IPS DF 6.9 (cell line): ENCODE results near the gene GALNT12.

ENCODE experiments used
- DNase-seq: peaks from one replicate; pipeline ENCODE4 v3.0.0-alpha.2; 2013; ENCODE audit warnings: low read depth, low spot score
- H3K27ac ChIP-seq: one replicate; pipeline ENCODE4 v1.5.1; 2013; ENCODE audit warnings: low read length, control low read depth
- H3K27me3 ChIP-seq: 2 replicates; pipeline ENCODE4 v1.6.1; 2013; ENCODE audit warnings: mild to moderate bottlenecking, low read length; ENCODE audit not compliant: control insufficient read depth, insufficient read depth
- H3K36me3 ChIP-seq: 2 replicates; pipeline ENCODE4 v1.6.1; 2013; ENCODE audit warnings: low read length; ENCODE audit not compliant: control insufficient read depth, insufficient read depth
- H3K4me1 ChIP-seq: 2 replicates; pipeline ENCODE4 v1.6.1; 2013; ENCODE audit warnings: low read length; ENCODE audit not compliant: control insufficient read depth, insufficient read depth
- H3K4me3 ChIP-seq: 2 replicates; pipeline ENCODE4 v1.5.1; 2013; ENCODE audit warnings: mild to moderate bottlenecking, low read length
- H3K9me3 ChIP-seq: 2 replicates; pipeline ENCODE4 v1.6.1; 2013; ENCODE audit warnings: low read length, inconsistent platforms; ENCODE audit not compliant: control insufficient read depth, insufficient read depth
- WGBS: extraction: QIAGEN DNeasy Blood & Tissue Kit; methylation state at CpG from one replicate; pipeline ENCODE4 v1.1.7; 2013; ENCODE audit warnings: mixed read lengths, missing lambda C conversion rate; ENCODE audit not compliant: insufficient read length, insufficient coverage; 5-methylcytosine and 5-hydroxymethylcytosine counted together

Gene GALNT12

DNA sequence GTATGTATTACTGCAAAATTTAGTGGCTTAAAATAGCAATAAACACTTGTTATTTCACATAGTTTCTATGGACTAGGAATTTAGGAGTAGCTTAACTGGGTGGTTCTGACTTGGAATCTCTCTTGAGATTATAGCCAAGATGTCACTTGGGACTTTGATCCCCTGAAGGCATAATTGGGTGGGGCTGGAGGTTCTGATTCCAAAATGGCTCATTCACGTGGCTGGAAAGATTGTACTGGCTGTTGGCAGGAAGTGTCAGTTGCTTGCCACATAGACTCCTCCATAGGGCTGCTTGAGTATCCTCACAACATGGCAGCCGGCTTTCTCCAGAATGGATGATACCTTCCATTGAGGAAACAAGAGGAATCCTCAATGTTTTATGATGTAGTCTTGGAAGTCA, 11.3 kb downstream of the GALNT12 start:
- Histone ChIP-seq H3K27me3 (no peaks in the 10 kb centered on the region), H3K4me1 (no peaks in the 10 kb centered on the region), H3K27ac (no peak overlapping the region), H3K9me3 (no peaks in the 10 kb centered on the region), H3K36me3 (no peaks in the 10 kb centered on the region; the same call in 1 of the 2 replicates), H3K4me3 (no peak overlapping the region)
- WGBS = no CpG with 5 or more reads among the region's 2 CpGs
- DNase-seq = no peak

DNA sequence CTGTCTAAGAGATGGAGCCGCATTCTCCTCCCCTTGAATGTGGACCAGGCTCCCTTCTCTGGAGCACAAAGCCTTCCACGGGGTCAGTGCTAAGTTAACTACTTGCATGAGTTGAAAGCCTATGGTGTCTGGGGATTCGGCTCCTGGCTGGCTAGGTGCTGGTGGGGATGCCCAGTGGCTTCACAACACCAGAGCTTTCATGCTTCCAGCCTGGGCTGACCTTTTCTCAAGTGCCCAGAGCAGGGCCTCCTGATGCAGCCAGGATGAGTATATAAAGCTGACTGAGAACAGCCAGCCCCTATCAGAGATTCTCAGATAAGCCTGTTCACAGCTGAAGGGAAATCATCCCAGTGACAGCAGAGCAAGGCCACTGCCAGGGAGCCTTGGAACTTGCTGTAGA, 11.8 kb downstream of the GALNT12 start:
- Histone ChIP-seq H3K4me3 (no peak overlapping the region), H3K27ac (no peak overlapping the region), H3K4me1 (no peaks in the 10 kb centered on the region), H3K36me3 (no peaks in the 10 kb centered on the region; the same call in 1 of the 2 replicates), H3K27me3 (no peaks in the 10 kb centered on the region), H3K9me3 (no peaks in the 10 kb centered on the region)
- no peak for DNase-seq
- no CpG with 5 or more reads among the region's 3 CpGs for WGBS

DNA sequence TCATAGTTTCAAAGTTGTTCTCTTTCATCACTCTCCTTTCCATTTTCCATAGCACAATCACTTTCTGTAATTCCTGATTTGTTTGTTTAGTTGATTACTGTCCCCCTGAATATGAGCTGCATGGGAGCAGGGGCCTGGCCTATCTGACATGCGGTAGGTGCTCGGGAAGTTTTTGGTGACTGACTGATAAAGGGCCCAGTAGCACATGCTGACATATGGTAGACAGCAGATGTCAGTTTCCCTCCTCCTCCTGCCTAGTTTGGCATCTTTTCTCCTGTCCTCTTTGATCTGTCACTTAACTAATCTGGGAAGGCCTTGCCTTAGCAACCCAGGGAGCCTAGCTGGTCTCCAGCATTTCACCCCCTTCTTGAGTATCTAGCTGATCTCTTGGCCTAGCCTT, 14.4 kb downstream of the GALNT12 start:
- DNase-seq = no peak
- no CpG with 5 or more reads among the region's 2 CpGs for WGBS
- Histone ChIP-seq H3K4me1 (no peaks in the 10 kb centered on the region), H3K27ac (no peak overlapping the region), H3K4me3 (no peak overlapping the region), H3K9me3 (no peaks in the 10 kb centered on the region), H3K27me3 (no peaks in the 10 kb centered on the region), H3K36me3 (no peaks in the 10 kb centered on the region; the same call in 1 of the 2 replicates)

DNA sequence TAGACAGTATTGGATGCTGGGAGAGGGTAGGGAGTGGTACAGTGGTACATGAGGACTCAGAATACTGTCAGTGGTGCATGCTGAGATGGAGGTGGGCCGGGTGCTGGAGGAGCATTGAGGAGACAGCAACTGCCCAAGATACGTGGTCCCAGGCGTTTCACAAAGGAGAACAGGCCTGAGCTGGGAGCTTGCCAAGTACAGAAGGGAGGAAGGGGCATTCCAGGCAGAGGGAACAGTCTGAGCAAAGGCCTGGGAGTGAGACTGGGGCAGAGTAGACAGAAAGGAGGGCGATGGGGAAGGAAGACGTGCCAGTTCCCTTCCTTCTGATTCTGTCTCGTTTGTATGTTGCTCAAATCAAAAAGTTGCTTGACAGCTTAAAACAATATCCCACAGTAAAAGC, 15.2 kb downstream of the GALNT12 start:
- H3K36me3 ChIP-seq = no peaks in the 10 kb centered on the region; the same call in 1 of the 2 replicates
- no peak for DNase-seq
- H3K9me3 ChIP-seq = no peaks in the 10 kb centered on the region
- no CpG with 5 or more reads among the region's 6 CpGs for WGBS
- H3K4me1 ChIP-seq = no peaks in the 10 kb centered on the region
- no peaks in the 10 kb centered on the region for H3K27me3 ChIP-seq
- H3K4me3 ChIP-seq = no peak overlapping the region
- no peak overlapping the region for H3K27ac ChIP-seq

DNA sequence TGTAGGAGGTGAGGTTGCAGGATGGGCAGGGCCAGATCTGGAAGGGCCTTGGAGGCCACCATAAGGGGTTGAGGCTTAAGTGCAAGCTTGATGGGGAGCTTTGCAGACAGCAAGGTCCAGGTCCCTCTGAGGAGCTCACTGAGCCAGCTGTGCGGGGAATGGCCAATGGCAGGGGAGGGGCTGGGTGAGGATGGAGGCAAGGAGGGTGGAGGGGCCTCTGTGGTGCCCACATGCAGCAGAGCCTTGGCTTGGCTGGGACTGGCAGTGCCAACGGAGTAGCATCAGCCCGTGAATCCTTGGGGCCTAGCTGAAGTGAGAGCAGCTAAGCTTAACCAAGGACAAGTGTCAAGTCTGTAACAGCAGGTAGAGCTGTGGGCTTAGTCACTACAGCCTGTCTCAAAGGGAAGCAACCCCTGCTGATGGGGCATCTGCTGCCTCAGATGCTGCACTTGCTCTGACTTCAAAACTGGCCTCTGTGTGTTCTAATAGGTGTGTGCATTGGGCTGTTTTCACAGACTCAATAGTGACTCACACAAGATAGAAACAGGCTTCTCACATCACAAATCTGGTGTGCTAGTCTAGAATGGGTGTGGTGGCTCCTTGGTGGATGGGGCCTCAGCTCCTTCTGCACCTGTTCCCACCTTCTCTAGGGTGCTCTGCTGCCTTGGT, 16.3 kb downstream of the GALNT12 start:
- no peak for DNase-seq
- Histone ChIP-seq H3K36me3 (no peaks in the 10 kb centered on the region; the same call in 1 of the 2 replicates), H3K27ac (no peak overlapping the region), H3K4me1 (no peaks in the 10 kb centered on the region), H3K27me3 (no peaks in the 10 kb centered on the region), H3K9me3 (no peaks in the 10 kb centered on the region), H3K4me3 (no peak overlapping the region)
- no CpG with 5 or more reads among the region's 3 CpGs for WGBS

DNA sequence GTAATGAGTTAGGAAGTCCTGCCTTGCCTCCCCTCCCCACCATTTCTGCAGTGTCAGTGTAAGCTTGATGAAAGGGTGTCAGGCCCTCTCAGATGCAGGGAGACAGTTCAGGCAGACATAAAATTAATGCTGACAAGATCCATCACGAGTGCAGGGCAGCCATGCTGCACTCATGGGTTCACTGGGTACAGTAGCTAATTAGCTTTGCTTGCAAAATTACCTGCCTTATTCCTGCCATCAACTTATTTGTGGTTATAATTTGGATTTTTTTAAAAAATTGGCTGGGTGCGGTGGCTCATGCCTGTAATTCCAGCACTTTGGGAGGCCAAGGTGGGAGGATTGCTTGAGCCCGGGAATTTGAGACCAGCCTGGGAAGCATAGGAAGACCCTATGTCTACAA, 17.9 kb downstream of the GALNT12 start:
- no peaks in the 10 kb centered on the region; the same call in 1 of the 2 replicates for H3K36me3 ChIP-seq
- WGBS = no CpG with 5 or more reads among the region's 3 CpGs
- no peak overlapping the region for H3K4me3 ChIP-seq
- no peak for DNase-seq
- no peaks in the 10 kb centered on the region for H3K4me1 ChIP-seq
- H3K9me3 ChIP-seq = no peaks in the 10 kb centered on the region
- no peaks in the 10 kb centered on the region for H3K27me3 ChIP-seq
- no peak overlapping the region for H3K27ac ChIP-seq

DNA sequence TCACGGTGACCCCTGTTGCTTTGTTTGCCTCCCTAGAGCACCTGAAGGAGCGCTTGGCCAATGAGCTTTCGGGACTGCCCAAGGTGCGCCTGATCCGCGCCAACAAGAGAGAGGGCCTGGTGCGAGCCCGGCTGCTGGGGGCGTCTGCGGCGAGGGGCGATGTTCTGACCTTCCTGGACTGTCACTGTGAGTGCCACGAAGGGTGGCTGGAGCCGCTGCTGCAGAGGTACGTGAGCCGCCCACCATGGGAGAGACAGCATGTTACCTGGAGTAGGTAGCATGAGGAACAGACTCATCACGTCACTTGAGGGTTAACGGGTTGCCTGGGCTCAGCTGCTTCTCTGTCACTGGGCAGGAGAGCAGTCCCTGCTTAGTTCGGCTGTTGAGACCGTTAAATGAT, 19.2 kb downstream of the GALNT12 start:
- DNase-seq = no peak
- no CpG with 5 or more reads among the region's 20 CpGs for WGBS
- H3K4me1 ChIP-seq = no peaks in the 10 kb centered on the region
- H3K9me3 ChIP-seq = no peaks in the 10 kb centered on the region
- H3K4me3 ChIP-seq = no peak overlapping the region
- H3K27me3 ChIP-seq = no peaks in the 10 kb centered on the region
- no peaks in the 10 kb centered on the region; the same call in 1 of the 2 replicates for H3K36me3 ChIP-seq
- H3K27ac ChIP-seq = no peak overlapping the region

DNA sequence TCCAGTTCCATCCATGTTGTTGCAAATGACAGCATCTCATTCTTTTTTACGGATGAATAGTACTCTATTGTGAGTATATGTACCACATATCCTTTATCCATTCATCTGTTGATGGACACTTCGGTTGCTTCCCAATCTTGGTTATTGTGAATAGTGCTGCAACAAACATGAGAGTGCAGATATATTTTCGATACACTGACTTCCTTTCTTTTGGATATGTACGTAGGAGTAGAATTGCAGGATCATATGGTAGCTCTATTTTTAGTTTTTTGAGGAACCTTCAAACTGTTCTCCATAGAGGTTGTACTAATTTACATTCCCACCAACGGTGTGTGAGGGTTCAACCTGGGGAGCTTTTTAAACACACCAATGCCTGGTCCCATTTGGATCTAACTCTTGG, 22.3 kb downstream of the GALNT12 start:
- Histone ChIP-seq H3K27me3 (no peaks in the 10 kb centered on the region), H3K36me3 (no peaks in the 10 kb centered on the region), H3K9me3 (no peaks in the 10 kb centered on the region), H3K4me1 (no peaks in the 10 kb centered on the region), H3K27ac (no peak overlapping the region), H3K4me3 (no peak overlapping the region)
- no CpG with 5 or more reads among the region's 5 CpGs for WGBS
- no peak for DNase-seq

DNA sequence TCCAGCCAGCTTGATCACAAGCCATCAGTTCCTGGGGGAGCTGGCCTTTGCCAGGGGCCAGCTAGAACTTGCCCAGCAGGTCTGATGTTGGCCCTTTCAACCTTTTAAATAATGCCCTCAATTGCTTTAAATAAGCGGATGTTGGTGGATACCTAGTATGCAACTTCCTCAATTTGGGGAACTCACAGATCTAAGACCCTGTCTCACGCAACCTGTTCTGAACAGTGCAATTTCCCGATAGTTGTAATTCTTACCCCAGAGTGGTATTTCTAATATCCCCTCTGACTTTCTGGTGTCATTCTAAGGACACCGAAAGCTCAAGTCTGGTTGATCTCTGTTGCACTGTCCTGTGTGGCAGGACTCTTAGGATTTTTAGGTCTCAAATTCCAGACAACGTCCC, 23.1 kb downstream of the GALNT12 start:
- WGBS = no CpG with 5 or more reads among the region's 5 CpGs
- Histone ChIP-seq H3K27me3 (no peaks in the 10 kb centered on the region), H3K27ac (no peak overlapping the region), H3K4me1 (no peaks in the 10 kb centered on the region), H3K4me3 (no peak overlapping the region), H3K9me3 (no peaks in the 10 kb centered on the region), H3K36me3 (no peaks in the 10 kb centered on the region)
- DNase-seq = no peak

DNA sequence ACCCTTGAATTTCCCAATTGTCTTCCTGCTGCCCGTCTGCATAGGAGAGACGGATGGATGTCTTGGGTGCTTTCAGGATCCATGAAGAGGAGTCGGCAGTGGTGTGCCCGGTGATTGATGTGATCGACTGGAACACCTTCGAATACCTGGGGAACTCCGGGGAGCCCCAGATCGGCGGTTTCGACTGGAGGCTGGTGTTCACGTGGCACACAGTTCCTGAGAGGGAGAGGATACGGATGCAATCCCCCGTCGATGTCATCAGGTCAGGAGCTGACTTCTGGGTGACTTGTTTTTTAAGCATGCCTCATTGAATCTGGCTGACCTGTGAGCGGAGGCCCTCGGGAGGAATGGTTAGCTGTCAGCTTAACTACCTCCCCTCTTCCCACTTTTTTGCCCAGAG, 24.2 kb downstream of the GALNT12 start:
- H3K27me3 ChIP-seq = no peaks in the 10 kb centered on the region

DNA sequence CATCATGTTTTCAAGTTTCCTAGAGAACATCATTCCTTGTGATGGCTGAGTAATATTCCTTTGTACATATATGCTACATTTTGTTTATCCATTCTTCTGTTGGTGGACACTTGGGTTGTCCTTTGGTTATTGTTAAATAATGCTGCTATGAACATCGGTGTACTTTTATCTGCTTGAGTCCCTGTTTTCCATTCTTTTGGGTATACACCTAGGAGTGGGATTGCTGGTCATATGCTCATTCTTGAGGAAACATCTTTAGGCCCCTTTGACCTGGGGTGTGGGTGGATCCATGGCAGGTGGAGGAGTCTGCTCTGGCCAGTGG, 25.3 kb downstream of the GALNT12 start:
- Histone ChIP-seq H3K4me3 (no peak overlapping the region), H3K4me1 (no peaks in the 10 kb centered on the region), H3K27ac (no peak overlapping the region), H3K36me3 (no peaks in the 10 kb centered on the region), H3K9me3 (no peaks in the 10 kb centered on the region), H3K27me3 (no peaks in the 10 kb centered on the region)
- WGBS = no CpG with 5 or more reads among the region's 1 CpG
- no peak for DNase-seq

More for the DNA sequence above, 24.2 kb downstream of the GALNT12 start:
- H3K27ac ChIP-seq = no peak overlapping the region
- no peaks in the 10 kb centered on the region for H3K4me1 ChIP-seq
- no peak overlapping the region for H3K4me3 ChIP-seq
- H3K9me3 ChIP-seq = no peaks in the 10 kb centered on the region
- no peaks in the 10 kb centered on the region for H3K36me3 ChIP-seq
- DNase-seq = no peak
- no CpG with 5 or more reads among the region's 16 CpGs for WGBS
